OCI-LY1 (cell line): ENCODE data around the gene CNN2.

Experiments used
- CTCF ChIP-seq: fragments of 200-600 bp; sonication (generic), shearing (Covaris generic); IDR thresholded peaks from 2 replicates; pipeline ENCODE4 v1.5.1; 2017; ENCODE audit warnings: mild to moderate bottlenecking, antibody characterized with exemption, low read length, moderate library complexity, mixed read lengths
- EZH2 ChIP-seq: fragments of 200-600 bp; sonication (generic), shearing (Covaris generic); IDR thresholded peaks from 2 replicates; pipeline ENCODE4 v1.8.0; 2017; ENCODE audit warnings: borderline replicate concordance, mixed run types, mild to moderate bottlenecking, antibody characterized with exemption, low read length, moderate library complexity, mixed read lengths

- TF ChIP-seq CTCF: no peak
- TF ChIP-seq EZH2: no peak
Observed at GRCh38 chr19:1085676-1086442, 59.5 kb downstream of the CNN2 start.
